HepG2 (cell line): ENCODE measurements around the gene MRPL54. TPM values are rescaled to one million over a fixed set of nuclear protein-coding genes. Genes with fewer than 3 reads are reported as not detected.
A peak's percentile ranks its signal among the peaks of the same experiment; 100 is the strongest.

ENCODE experiments used
- ATF2 ChIP-seq: sonication (generic); formaldehyde crosslinking; IDR thresholded peaks from 2 replicates; pipeline ENCODE4 v1.4.0; 2020; ENCODE audit warnings: missing genetic modification reagents
- E2F5 ChIP-seq: sonication (generic); formaldehyde crosslinking; conservative IDR thresholded peaks from 2 replicates; pipeline ENCODE4 v1.4.0; 2020; ENCODE audit warnings: missing genetic modification reagents
- HIVEP1 ChIP-seq: sonication (generic); formaldehyde crosslinking; IDR thresholded peaks from 2 replicates; pipeline ENCODE4 v1.4.0; 2020; ENCODE audit warnings: mild to moderate bottlenecking, missing genetic modification reagents
- MIER3 ChIP-seq: IDR thresholded peaks from 2 replicates; pipeline ENCODE4 v1.6.1; 2016; ENCODE audit warnings: missing compliant biosample characterization, borderline replicate concordance
- MTA1 ChIP-seq: sonication (generic); formaldehyde crosslinking; IDR thresholded peaks from 2 replicates; pipeline ENCODE4 v1.4.0; 2020; ENCODE audit warnings: missing genetic modification reagents, mild to moderate bottlenecking, borderline replicate concordance
- PATZ1 ChIP-seq: sonication (generic); formaldehyde crosslinking; IDR thresholded peaks from 2 replicates; pipeline ENCODE4 v1.4.0; 2020; ENCODE audit warnings: missing genetic modification reagents
- PCBP1 ChIP-seq: fragments of 200-400 bp; formaldehyde crosslinking; IDR thresholded peaks from 2 replicates; pipeline ENCODE4 v1.6.1; 2017; ENCODE audit warnings: mild to moderate bottlenecking, low read depth, low read length, borderline replicate concordance
- SP2 ChIP-seq: sonication (generic); formaldehyde crosslinking; IDR thresholded peaks from 2 replicates; pipeline ENCODE4 v1.5.1; 2020; ENCODE audit warnings: mild to moderate bottlenecking, missing genetic modification reagents
- ZBTB21 ChIP-seq: sonication (generic); formaldehyde crosslinking; IDR thresholded peaks from 2 replicates; pipeline ENCODE4 v1.4.0; 2020; ENCODE audit warnings: missing genetic modification reagents
- ZNF670 ChIP-seq: sonication (generic); formaldehyde crosslinking; IDR thresholded peaks from 2 replicates; pipeline ENCODE4 v1.8.0; 2022; ENCODE audit warnings: mild to moderate bottlenecking, missing genetic modification reagents, borderline replicate concordance
- polyA plus RNA-seq, 8 experiments: library from polyadenylated mRNA; depleted of rRNA in 3 of 8; stranded (reverse) in 7 of 8; unstranded in 1 of 8; fragments of >200 nt; fragmentation: Illumina TruSeq in 4 of 8; extraction: Trizol in 4 of 8; gene quantifications; 2 replicates each; pipeline versions ENCODE4 v1.2.1 to v1.2.3, GENCODE V29; 2011 to 2016; ENCODE audit warnings: low read depth in 4 of 8, missing spikeins in 1 of 8, mixed read lengths in 1 of 8; ENCODE audit not compliant: insufficient read depth in 1 of 8
- total RNA-seq, 5 experiments: library from RNA; depleted of rRNA; stranded (reverse); fragments of >200 nt; fragmentation: Illumina TruSeq; extraction: Trizol; gene quantifications; 2 replicates each; pipeline ENCODE4 v1.2.3, GENCODE V29; 2016; ENCODE audit warnings: low read depth in 1 of 5
- TF ChIP-seq, protein P1 (sequence below): sonication (generic); formaldehyde crosslinking; IDR thresholded peaks from 2 replicates; pipeline ENCODE4 v1.4.0; 2020; ENCODE audit warnings: missing genetic modification reagents, borderline replicate concordance
- TF ChIP-seq, protein P2 (sequence below): sonication (generic); formaldehyde crosslinking; IDR thresholded peaks from 2 replicates; pipeline ENCODE4 v1.4.0; 2020; ENCODE audit warnings: mild to moderate bottlenecking, missing genetic modification reagents

MRPL54 gene
- total and polyA plus RNA-seq, 2 of the 13 experiments (the other 11 are each of a cell fraction or from before 2014, with no cell fraction given), result 36.8 to 66.9 TPM

- TF ChIP-seq, protein P1, sequence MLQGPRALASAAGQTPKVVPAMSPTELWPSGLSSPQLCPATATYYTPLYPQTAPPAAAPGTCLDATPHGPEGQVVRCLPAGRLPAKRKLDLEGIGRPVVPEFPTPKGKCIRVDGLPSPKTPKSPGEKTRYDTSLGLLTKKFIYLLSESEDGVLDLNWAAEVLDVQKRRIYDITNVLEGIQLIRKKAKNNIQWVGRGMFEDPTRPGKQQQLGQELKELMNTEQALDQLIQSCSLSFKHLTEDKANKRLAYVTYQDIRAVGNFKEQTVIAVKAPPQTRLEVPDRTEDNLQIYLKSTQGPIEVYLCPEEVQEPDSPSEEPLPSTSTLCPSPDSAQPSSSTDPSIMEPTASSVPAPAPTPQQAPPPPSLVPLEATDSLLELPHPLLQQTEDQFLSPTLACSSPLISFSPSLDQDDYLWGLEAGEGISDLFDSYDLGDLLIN, result no peak
- peak; percentile 69; the same call in 1 of the 2 replicates for TF ChIP-seq ZBTB21
- 0 out of 2 replicates have a peak, but pooled peaks have one; percentile 19 for TF ChIP-seq PATZ1 (CRISPR knock-in tag)
- no peak for TF ChIP-seq PCBP1
- 0 out of 2 replicates have a peak, but pooled peaks have one; percentile 30 for TF ChIP-seq ATF2 (CRISPR knock-in tag)
- TF ChIP-seq, protein P2, sequence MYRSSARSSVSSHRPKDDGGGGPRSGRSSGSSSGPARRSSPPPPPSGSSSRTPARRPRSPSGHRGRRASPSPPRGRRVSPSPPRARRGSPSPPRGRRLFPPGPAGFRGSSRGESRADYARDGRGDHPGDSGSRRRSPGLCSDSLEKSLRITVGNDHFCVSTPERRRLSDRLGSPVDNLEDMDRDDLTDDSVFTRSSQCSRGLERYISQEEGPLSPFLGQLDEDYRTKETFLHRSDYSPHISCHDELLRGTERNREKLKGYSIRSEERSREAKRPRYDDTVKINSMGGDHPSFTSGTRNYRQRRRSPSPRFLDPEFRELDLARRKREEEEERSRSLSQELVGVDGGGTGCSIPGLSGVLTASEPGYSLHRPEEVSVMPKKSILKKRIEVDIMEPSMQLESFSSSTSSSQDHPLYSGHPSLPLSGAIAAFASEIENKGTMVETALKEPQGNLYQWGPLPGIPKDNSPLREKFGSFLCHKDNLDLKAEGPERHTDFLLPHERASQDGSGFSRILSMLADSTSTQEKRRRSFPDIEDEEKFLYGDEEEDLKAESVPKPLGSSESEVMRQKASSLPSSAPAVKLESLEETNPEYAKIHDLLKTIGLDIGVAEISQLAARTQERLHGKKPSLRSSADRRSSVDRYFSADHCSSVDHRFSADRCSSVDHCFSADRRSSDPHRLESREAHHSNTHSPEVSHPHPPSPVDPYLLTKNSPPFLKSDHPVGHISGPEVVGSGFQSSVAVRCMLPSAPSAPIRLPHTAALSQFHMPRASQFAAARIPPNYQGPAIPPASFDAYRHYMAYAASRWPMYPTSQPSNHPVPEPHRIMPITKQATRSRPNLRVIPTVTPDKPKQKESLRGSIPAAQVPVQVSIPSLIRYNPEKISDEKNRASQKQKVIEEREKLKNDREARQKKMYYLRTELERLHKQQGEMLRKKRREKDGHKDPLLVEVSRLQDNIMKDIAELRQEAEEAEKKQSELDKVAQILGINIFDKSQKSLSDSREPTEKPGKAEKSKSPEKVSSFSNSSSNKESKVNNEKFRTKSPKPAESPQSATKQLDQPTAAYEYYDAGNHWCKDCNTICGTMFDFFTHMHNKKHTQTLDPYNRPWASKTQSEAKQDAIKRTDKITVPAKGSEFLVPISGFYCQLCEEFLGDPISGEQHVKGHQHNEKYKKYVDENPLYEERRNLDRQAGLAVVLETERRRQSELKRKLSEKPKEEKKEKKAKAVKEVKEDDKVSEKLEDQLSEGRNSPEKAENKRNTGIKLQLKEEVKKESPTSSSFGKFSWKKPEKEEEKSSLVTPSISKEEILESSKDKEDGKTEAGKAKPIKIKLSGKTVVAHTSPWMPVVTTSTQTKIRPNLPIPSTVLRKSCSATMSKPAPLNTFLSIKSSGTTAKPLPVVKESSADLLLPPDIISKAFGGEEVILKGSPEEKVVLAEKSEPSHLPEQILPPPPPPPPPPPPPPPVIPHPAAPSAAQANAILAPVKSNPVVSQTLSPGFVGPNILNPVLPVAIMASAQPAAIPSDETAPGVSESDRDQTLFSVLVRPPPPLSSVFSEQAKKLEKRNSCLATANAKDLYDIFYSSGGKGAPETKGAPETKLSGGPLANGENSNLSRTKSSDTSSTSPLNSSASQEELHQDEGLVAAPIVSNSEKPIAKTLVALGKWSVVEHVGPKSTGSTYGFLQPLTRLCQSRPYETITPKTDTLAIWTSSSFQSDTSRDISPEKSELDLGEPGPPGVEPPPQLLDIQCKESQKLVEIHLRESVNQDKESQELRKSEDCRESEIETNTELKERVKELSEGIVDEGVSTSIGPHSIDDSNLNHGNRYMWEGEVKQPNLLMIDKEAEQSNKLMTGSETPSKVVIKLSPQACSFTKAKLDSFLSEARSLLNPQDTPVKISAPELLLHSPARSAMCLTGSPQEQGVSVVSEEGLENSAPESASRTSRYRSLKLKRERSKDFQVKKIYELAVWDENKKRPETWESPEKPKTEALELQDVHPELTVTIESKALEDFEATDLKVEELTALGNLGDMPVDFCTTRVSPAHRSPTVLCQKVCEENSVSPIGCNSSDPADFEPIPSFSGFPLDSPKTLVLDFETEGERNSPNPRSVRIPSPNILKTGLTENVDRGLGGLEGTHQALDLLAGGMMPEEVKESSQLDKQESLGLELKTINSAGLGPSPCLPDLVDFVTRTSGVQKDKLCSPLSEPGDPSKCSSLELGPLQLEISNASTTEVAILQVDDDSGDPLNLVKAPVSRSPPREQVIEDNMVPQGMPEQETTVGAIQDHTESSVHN, result peak; percentile 43; the same call in 1 of the 2 replicates
- TF ChIP-seq MIER3, result peak; percentile 40; the same call in 1 of the 2 replicates
- TF ChIP-seq SP2 (CRISPR knock-in tag), result no peak
- TF ChIP-seq HIVEP1 (CRISPR knock-in tag), result peak; percentile 69; the same call in 1 of the 2 replicates
- no peak for TF ChIP-seq ZNF670 (CRISPR knock-in tag)
- 0 out of 2 replicates have a peak, but pooled peaks have one; percentile 28 for TF ChIP-seq E2F5 (CRISPR knock-in tag)
- TF ChIP-seq MTA1 (CRISPR knock-in tag), result 0 out of 2 replicates have a peak, but pooled peaks have one; percentile 46
Measured at GRCh38 chr19:3783660-3784584, 21.4 kb downstream of the MRPL54 start (continued).
